ENCODE measurements around the gene TEX29.

GRCh38 chr13:111390522-111391270 lies 70.3 kb downstream of the TEX29 start:
- TF ChIP-seq MAZ (IDR thresholded peaks at IDR 0.05; ENCODE audit: borderline replicate concordance, low read depth, low read length), result no peak
- no peak for TF ChIP-seq CHD1 (IDR thresholded peaks at IDR 0.05; ENCODE audit: low read depth, low read length)

All from IMR-90 (cell line).